ENCODE data around the gene ELMOD3. TPM values are rescaled to one million over a fixed set of nuclear protein-coding genes. Genes with fewer than 3 reads are reported as not detected.
A peak's percentile ranks its signal among the peaks of the same experiment; 100 is the strongest.

ELMOD3 gene
- polyA plus RNA-seq, 1 donor (not counting 4 experiments of a cell fraction or from before 2014, with no cell fraction given): 20.1 TPM

DNA sequence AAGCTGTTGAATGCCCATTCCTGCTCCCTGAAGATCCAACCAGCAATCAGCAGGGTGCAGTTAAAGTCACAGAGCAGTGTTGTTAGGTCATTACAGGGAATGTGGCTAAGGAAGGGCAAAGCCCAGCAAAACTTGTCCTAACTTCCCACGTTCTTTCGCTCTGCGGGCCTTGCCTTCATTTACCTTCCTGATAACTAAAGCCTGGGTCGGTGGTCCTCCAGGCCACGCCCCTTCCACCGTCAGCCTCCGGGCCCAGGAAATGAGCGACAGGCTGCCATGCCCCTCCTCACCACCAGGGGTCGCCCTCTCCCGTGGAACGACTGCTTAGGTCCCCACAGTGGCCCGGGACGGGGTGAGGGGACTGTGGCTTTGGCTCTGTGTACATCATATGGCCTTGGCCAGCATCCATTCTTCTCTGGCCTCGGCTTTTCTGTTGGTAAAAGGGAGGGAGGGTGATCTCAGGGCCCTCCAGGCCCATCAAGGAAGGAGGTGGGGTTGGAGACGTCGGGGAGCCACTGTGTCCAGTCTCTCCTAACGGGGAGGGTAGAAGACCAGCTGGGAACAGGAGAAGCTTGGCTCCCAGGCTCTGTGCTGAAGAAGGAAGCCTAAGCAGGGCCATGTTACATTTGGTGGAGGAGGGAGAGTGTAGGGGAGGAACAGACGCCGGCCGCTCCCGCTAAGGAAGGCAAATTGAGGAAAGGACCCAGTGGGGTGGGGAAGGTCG, 66.1 kb downstream of the ELMOD3 start:
- DNase-seq (ENCODE audit: low read depth, low spot score): no peak
- H2AFZ ChIP-seq (ENCODE audit: control insufficient read depth, low read length): peak overlapping the region; percentile 38
- dilution Hi-C loops (cut with MboI; ENCODE audit: extremely low pct_ligation_motif_present, low sequenced_read_pairs): no loop called here
- no peaks in the 10 kb centered on the region for H3K9me1 ChIP-seq (ENCODE audit: control insufficient read depth, extremely low read depth, insufficient read depth, low read length)
- FAIRE-seq: no peak
- H3K9me3 ChIP-seq (ENCODE audit: control insufficient read depth, low read depth, low read length): no peaks in the 10 kb centered on the region
- H3K4me2 ChIP-seq (ENCODE audit: control insufficient read depth, extremely low read depth, insufficient read depth, low read depth, low read length): peak overlapping the region; percentile 40
- no peak overlapping the region for H3K27ac ChIP-seq (ENCODE audit: control insufficient read depth, insufficient read depth, low read length)
- peaks cover 29% of the 10 kb centered on the region for H3K4me1 ChIP-seq (ENCODE audit: control insufficient read depth, extremely low read depth, insufficient read depth, low read length)
- no peaks in the 10 kb centered on the region for H3K36me3 ChIP-seq (ENCODE audit: control insufficient read depth in 2 of 2, extremely low read depth in 1 of 2, insufficient read depth in 2 of 2, low read length in 2 of 2)
- no peak overlapping the region for H3K4me3 ChIP-seq (ENCODE audit: control insufficient read depth in 2 of 3, extremely low read depth in 1 of 3, insufficient read depth in 2 of 3, low read depth in 1 of 3, low read length in 3 of 3)
- no peak overlapping the region for H3K9ac ChIP-seq (ENCODE audit: control insufficient read depth, extremely low read depth, insufficient read depth, low read length)
- H3K79me2 ChIP-seq (ENCODE audit: control insufficient read depth, insufficient read depth, low read length): no peaks in the 10 kb centered on the region
- no peaks in the 10 kb centered on the region for H3K27me3 ChIP-seq (ENCODE audit: control insufficient read depth, extremely low read depth, insufficient read depth, low read length)
- TF ChIP-seq, protein P1, sequence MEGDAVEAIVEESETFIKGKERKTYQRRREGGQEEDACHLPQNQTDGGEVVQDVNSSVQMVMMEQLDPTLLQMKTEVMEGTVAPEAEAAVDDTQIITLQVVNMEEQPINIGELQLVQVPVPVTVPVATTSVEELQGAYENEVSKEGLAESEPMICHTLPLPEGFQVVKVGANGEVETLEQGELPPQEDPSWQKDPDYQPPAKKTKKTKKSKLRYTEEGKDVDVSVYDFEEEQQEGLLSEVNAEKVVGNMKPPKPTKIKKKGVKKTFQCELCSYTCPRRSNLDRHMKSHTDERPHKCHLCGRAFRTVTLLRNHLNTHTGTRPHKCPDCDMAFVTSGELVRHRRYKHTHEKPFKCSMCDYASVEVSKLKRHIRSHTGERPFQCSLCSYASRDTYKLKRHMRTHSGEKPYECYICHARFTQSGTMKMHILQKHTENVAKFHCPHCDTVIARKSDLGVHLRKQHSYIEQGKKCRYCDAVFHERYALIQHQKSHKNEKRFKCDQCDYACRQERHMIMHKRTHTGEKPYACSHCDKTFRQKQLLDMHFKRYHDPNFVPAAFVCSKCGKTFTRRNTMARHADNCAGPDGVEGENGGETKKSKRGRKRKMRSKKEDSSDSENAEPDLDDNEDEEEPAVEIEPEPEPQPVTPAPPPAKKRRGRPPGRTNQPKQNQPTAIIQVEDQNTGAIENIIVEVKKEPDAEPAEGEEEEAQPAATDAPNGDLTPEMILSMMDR (optimal IDR thresholded peaks at IDR 0.05 in 1 of 3, IDR thresholded peaks at IDR 0.05 in 1 of 3, conservative IDR thresholded peaks at IDR 0.05 in 1 of 3; ENCODE audit: extremely low read depth in 1 of 3, insufficient read depth in 2 of 3, low read length in 3 of 3): peak; percentile 99
- no peak for TF ChIP-seq EZH2 (IDR thresholded peaks at IDR 0.05; ENCODE audit: low read length)
- no peaks in the 10 kb centered on the region for H4K20me1 ChIP-seq (ENCODE audit: control insufficient read depth, extremely low read depth, insufficient read depth, low read length)

DNA sequence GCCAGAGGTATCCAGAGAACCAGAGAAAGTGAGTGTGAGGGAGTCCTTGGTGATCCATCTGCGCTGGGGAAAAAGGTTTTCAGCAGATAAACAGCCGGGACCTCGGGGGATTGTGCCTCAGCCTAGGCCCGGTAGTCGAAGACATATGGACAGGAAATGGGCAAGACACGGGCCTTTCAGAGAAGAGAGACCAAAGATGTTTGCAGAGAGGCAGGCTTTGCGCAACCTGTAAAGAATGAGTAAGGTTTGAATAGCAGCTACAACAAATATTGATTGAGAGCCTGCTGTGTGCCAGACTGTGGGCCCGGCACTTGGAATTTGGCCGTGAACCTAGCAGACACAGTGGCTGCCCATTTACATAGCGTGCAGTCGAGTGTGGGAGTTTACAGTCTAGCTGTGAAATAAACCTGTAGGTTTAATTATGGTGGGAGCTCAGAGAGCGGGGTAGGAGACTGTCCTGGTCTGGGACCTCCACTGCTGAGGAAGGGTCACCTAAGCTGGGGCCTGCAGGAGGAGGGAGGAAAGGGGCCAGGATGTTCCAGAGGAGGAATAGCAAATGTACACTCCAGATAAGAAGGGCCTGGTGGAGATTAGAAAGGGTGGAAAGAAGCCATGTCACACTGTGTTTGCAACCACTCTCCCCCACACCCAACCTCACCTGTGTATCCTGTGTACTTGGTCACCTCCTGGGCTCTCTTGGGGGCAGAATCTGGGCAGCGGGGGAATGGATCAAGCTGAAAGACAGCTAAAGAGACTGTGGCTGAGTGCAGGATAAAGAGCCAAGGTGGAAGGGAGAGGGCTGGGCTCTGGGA, 66.9 kb downstream of the ELMOD3 start:
- H3K27me3 ChIP-seq (ENCODE audit: control insufficient read depth, extremely low read depth, insufficient read depth, low read length): no peaks in the 10 kb centered on the region
- H3K4me2 ChIP-seq (ENCODE audit: control insufficient read depth, extremely low read depth, insufficient read depth, low read depth, low read length): no peak overlapping the region
- H3K9ac ChIP-seq (ENCODE audit: control insufficient read depth, extremely low read depth, insufficient read depth, low read length): no peak overlapping the region
- dilution Hi-C loops (cut with MboI; ENCODE audit: extremely low pct_ligation_motif_present, low sequenced_read_pairs): no loop called here
- no peaks in the 10 kb centered on the region for H3K9me3 ChIP-seq (ENCODE audit: control insufficient read depth, low read depth, low read length)
- no peak for FAIRE-seq
- peaks cover 29% of the 10 kb centered on the region for H3K4me1 ChIP-seq (ENCODE audit: control insufficient read depth, extremely low read depth, insufficient read depth, low read length)
- H3K27ac ChIP-seq (ENCODE audit: control insufficient read depth, insufficient read depth, low read length): no peak overlapping the region
- no peaks in the 10 kb centered on the region for H3K36me3 ChIP-seq (ENCODE audit: control insufficient read depth in 2 of 2, extremely low read depth in 1 of 2, insufficient read depth in 2 of 2, low read length in 2 of 2)
- H2AFZ ChIP-seq (ENCODE audit: control insufficient read depth, low read length): peak overlapping the region; percentile 38
- DNase-seq (ENCODE audit: low read depth, low spot score): no peak
- H4K20me1 ChIP-seq (ENCODE audit: control insufficient read depth, extremely low read depth, insufficient read depth, low read length): no peaks in the 10 kb centered on the region
- H3K9me1 ChIP-seq (ENCODE audit: control insufficient read depth, extremely low read depth, insufficient read depth, low read length): no peaks in the 10 kb centered on the region
- TF ChIP-seq EZH2 (IDR thresholded peaks at IDR 0.05; ENCODE audit: low read length): no peak
- TF ChIP-seq, protein P1 (optimal IDR thresholded peaks at IDR 0.05 in 1 of 3, IDR thresholded peaks at IDR 0.05 in 1 of 3, conservative IDR thresholded peaks at IDR 0.05 in 1 of 3; ENCODE audit: extremely low read depth in 1 of 3, insufficient read depth in 2 of 3, low read length in 3 of 3): no peak
- no peak overlapping the region for H3K4me3 ChIP-seq (ENCODE audit: control insufficient read depth in 2 of 3, extremely low read depth in 1 of 3, insufficient read depth in 2 of 3, low read depth in 1 of 3, low read length in 3 of 3)
- H3K79me2 ChIP-seq (ENCODE audit: control insufficient read depth, insufficient read depth, low read length): no peaks in the 10 kb centered on the region

All from keratinocyte (primary cell).